ENCODE data around the gene GRHL1.

The GRHL1 gene

GRCh38 chr2:9973690-9974089 lies 22.2 kb downstream of the GRHL1 start:
- POLR2A ChIA-PET, result no interaction called here
- DNase-seq (ENCODE audit: low read depth, low spot score), result no peak
- H3K4me3 ChIP-seq (ENCODE audit: low read depth, low read length), result no peak overlapping the region
- CTCF ChIA-PET, result interaction anchor here (1.5 to 2.9 kb wide), 3 partner anchors 11 to 173 kb away, joined by 5 to 24 read pairs (median 11); no protein-coding TSS in a partner anchor
- no peak for TF ChIP-seq CTCF (IDR thresholded peaks at IDR 0.05; ENCODE audit: insufficient read depth, low read length, missing control alignments)

GRCh38 chr2:9974343-9974742 lies 22.9 kb downstream of the GRHL1 start:
- CTCF ChIA-PET, result interaction anchor here (1.0 to 2.9 kb wide), 4 partner anchors 10 to 174 kb away, joined by 5 to 24 read pairs (median 8); no protein-coding TSS in a partner anchor
- no peak for TF ChIP-seq CTCF (IDR thresholded peaks at IDR 0.05; ENCODE audit: insufficient read depth, low read length, missing control alignments)
- POLR2A ChIA-PET, result no interaction called here
- DNase-seq (ENCODE audit: low read depth, low spot score), result no peak
- H3K4me3 ChIP-seq (ENCODE audit: low read depth, low read length), result no peak overlapping the region

GRCh38 chr2:9975328-9975727 lies 23.8 kb downstream of the GRHL1 start:
- POLR2A ChIA-PET, result interaction anchor here (0.5 kb wide), 1 partner anchor 9 kb away, joined by 3 read pairs; no protein-coding TSS in a partner anchor
- CTCF ChIA-PET, result interaction anchor here (1.0 to 2.9 kb wide), 4 partner anchors 9 to 175 kb away, joined by 5 to 24 read pairs (median 8); no protein-coding TSS in a partner anchor

GRCh38 chr2:9975805-9976447 lies 24.4 kb downstream of the GRHL1 start:
- no peak overlapping the region for H3K4me3 ChIP-seq (ENCODE audit: low read depth, low read length)
- TF ChIP-seq CTCF (IDR thresholded peaks at IDR 0.05; ENCODE audit: insufficient read depth, low read length, missing control alignments), result no peak
- POLR2A ChIA-PET, result interaction anchor here (0.5 kb wide), 1 partner anchor 9 kb away, joined by 3 read pairs; no protein-coding TSS in a partner anchor
- peak; percentile 78 for DNase-seq (ENCODE audit: low read depth, low spot score)
- CTCF ChIA-PET, result interaction anchor here (0.7 to 4.1 kb wide), 6 partner anchors 9 to 206 kb away, joined by 3 to 13 read pairs (median 5); no protein-coding TSS in a partner anchor

More at GRCh38 chr2:9975328-9975727, 23.8 kb downstream of the GRHL1 start:
- no peak for DNase-seq (ENCODE audit: low read depth, low spot score)
- no peak for TF ChIP-seq CTCF (IDR thresholded peaks at IDR 0.05; ENCODE audit: insufficient read depth, low read length, missing control alignments)
- no peak overlapping the region for H3K4me3 ChIP-seq (ENCODE audit: low read depth, low read length)

GRCh38 chr2:9979977-9980376 lies 28.5 kb downstream of the GRHL1 start:
- ChIA-PET POLR2A (no interaction called here), CTCF (interaction anchor here (0.8 to 4.1 kb wide), 5 partner anchors 11 to 181 kb away, joined by 3 to 13 read pairs (median 3); partner anchors contain the start of gene TAF1B)
- no peak for TF ChIP-seq CTCF (IDR thresholded peaks at IDR 0.05; ENCODE audit: insufficient read depth, low read length, missing control alignments)
- no peak overlapping the region for H3K4me3 ChIP-seq (ENCODE audit: low read depth, low read length)
- DNase-seq (ENCODE audit: low read depth, low spot score), result no peak

- ChIA-PET CTCF (interaction anchor here (5.7 to 8.4 kb wide), 3 partner anchors 15 to 167 kb away, joined by 56 to 67 read pairs (median 61); no protein-coding TSS in a partner anchor), POLR2A (no interaction called here)
- TF ChIP-seq CTCF (IDR thresholded peaks at IDR 0.05; ENCODE audit: insufficient read depth, low read length, missing control alignments), result no peak
- peak; percentile 29 for DNase-seq (ENCODE audit: low read depth, low spot score)
- no peak overlapping the region for H3K4me3 ChIP-seq (ENCODE audit: low read depth, low read length)
Observed at GRCh38 chr2:9980520-9980919, 29.0 kb downstream of the GRHL1 start.
